HCT116 (cell line): Measurements from ENCODE around the gene SLAMF7. TPM values are rescaled to one million over a fixed set of nuclear protein-coding genes. Genes with fewer than 3 reads are reported as not detected.

ENCODE experiments used
- ATAC-seq: fragments of 200-7000 bp; cut with Tn5 transposase; 2 replicates; pipeline ENCODE4 v1.9.1; 2020; ENCODE audit warnings: mild to moderate bottlenecking, moderate library complexity
- BruUV-seq: library from RNA; stranded (reverse); fragments of 400-500 nt; replicated peaks from 2 replicates; lab custom pipeline; 2021; lab: Mats Ljungman, UMichigan
- CTCF ChIA-PET: fragments of 300-600 bp; sonication (Branson Sonifier 250); formaldehyde crosslinking; loops from one replicate; lab custom pipeline; 2021; ENCODE audit warnings: antibody characterized with exemption; lab: Charles Lee
- POLR2A ChIA-PET: fragments of 300-600, 350-600 bp; sonication (Branson Sonifier 250); formaldehyde crosslinking; loops from one replicate; lab custom pipeline; 2021; ENCODE audit warnings: antibody characterized with exemption; lab: Charles Lee
- RAD21 ChIA-PET, 2 experiments: fragments of 300-600 bp; sonication (Branson Sonifier 250); formaldehyde crosslinking; loops; one replicate each; lab custom pipeline; 2023; ENCODE audit warnings: low total read pairs in 2 of 2; ENCODE audit not compliant: uncharacterized antibody in 2 of 2, unreplicated experiment in 2 of 2, low non-redundant PET in 1 of 2; lab: Charles Lee
- DNase-seq: peaks from one replicate; pipeline ENCODE4 v3.0.0-alpha.2; 2010; ENCODE audit warnings: low read depth, low spot score
- H2AFZ ChIP-seq: fragments of 200-600 bp; shearing (Covaris generic), sonication (generic); 2 replicates; pipeline ENCODE4 v1.6.1; 2017; ENCODE audit warnings: low read depth, mixed run types, mixed read lengths, antibody characterized with exemption, low read length; ENCODE audit not compliant: poor library complexity, severe bottlenecking
- H3K27ac ChIP-seq: 2 replicates; pipeline ENCODE4 v1.5.1; 2012; ENCODE audit warnings: low read depth, low read length
- H3K27me3 ChIP-seq: fragments of 200-600 bp; sonication (generic); 2 replicates; pipeline ENCODE4 v1.6.1; 2016; ENCODE audit warnings: mixed run types, low read length, mixed read lengths; ENCODE audit not compliant: insufficient read depth
- H3K36me3 ChIP-seq, 2 experiments: fragments of 200-500 bp in 1 of 2; fragments of 200-600 bp in 1 of 2; sonication (Bioruptor generic) in 1 of 2; sonication (generic) in 1 of 2; 2 replicates each; pipeline versions ENCODE4 v1.5.1 to v1.6.1; 2014 to 2016; ENCODE audit warnings: low read length in 2 of 2, inconsistent platforms in 1 of 2, mixed read lengths in 1 of 2, mixed run types in 1 of 2; ENCODE audit not compliant: insufficient read depth in 2 of 2, control insufficient read depth in 1 of 2
- H3K4me1 ChIP-seq, 2 experiments: fragments of 200-600 bp in 1 of 2; sonication (generic) in 1 of 2; 2 replicates each; pipeline versions ENCODE4 v1.5.1 to v1.6.1; 2012 to 2017; ENCODE audit warnings: low read length in 2 of 2, inconsistent platforms in 1 of 2, mild to moderate bottlenecking in 1 of 2, mixed read lengths in 1 of 2, mixed run types in 1 of 2, moderate library complexity in 1 of 2; ENCODE audit not compliant: insufficient read depth in 2 of 2, control insufficient read depth in 1 of 2
- H3K4me2 ChIP-seq: fragments of 200-600 bp; sonication (generic); 2 replicates; pipeline ENCODE4 v1.6.1; 2017; ENCODE audit warnings: mixed run types, low read length, mixed read lengths
- H3K4me3 ChIP-seq, 2 experiments: fragments of 200-600 bp in 1 of 2; sonication (generic) in 1 of 2; replicated peaks in 1 of 2; 2 replicates each; pipeline ENCODE4 v1.5.1; 2011 to 2016; ENCODE audit warnings: low read length in 2 of 2, control low read depth in 1 of 2, low read depth in 1 of 2, mild to moderate bottlenecking in 1 of 2, mixed read lengths in 1 of 2, mixed run types in 1 of 2
- H3K79me2 ChIP-seq: fragments of 200-600 bp; sonication (generic); 2 replicates; pipeline ENCODE4 v1.6.1; 2017; ENCODE audit warnings: mild to moderate bottlenecking, mixed run types, low read length, moderate library complexity, mixed read lengths; ENCODE audit not compliant: insufficient read depth
- H3K9ac ChIP-seq: fragments of 200-600 bp; sonication (generic); 2 replicates; pipeline ENCODE4 v1.6.1; 2016; ENCODE audit warnings: low read length, mixed read lengths
- H3K9me2 ChIP-seq: fragments of 200-600 bp; sonication (generic), shearing (Covaris generic); 2 replicates; pipeline ENCODE4 v1.6.1; 2017; ENCODE audit warnings: mixed run types, mild to moderate bottlenecking, moderate library complexity; ENCODE audit not compliant: insufficient read depth
- H3K9me3 ChIP-seq, 2 experiments: fragments of 200-500 bp in 1 of 2; fragments of 200-600 bp in 1 of 2; sonication (Bioruptor generic) in 1 of 2; sonication (generic) in 1 of 2; 2 replicates each; pipeline ENCODE4 v1.6.1; 2014 to 2017; ENCODE audit warnings: low read length in 2 of 2, mixed read lengths in 2 of 2, inconsistent platforms in 1 of 2, low read depth in 1 of 2, mild to moderate bottlenecking in 1 of 2, mixed run types in 1 of 2, moderate library complexity in 1 of 2; ENCODE audit not compliant: control insufficient read depth in 1 of 2, insufficient read depth in 1 of 2
- H4K20me1 ChIP-seq: fragments of 200-600 bp; sonication (generic), shearing (Covaris generic); 2 replicates; pipeline ENCODE4 v1.6.1; 2017; ENCODE audit warnings: mixed run types, mild to moderate bottlenecking, moderate library complexity; ENCODE audit not compliant: insufficient read depth
- CBX3 ChIP-seq: IDR thresholded peaks from 2 replicates; pipeline ENCODE4 v1.6.1; 2012; ENCODE audit warnings: low read depth
- EGR1 ChIP-seq: IDR thresholded peaks from 2 replicates; pipeline ENCODE4 v1.6.1; 2012; ENCODE audit warnings: low read depth
- EZH2phosphoT487 ChIP-seq: fragments of 200-600 bp; IDR thresholded peaks from 2 replicates; pipeline ENCODE4 v1.6.1; 2018; ENCODE audit warnings: antibody characterized with exemption, borderline replicate concordance
- POLR2AphosphoS5 ChIP-seq: IDR thresholded peaks from 2 replicates; pipeline ENCODE4 v1.6.1; 2011; ENCODE audit warnings: mild to moderate bottlenecking, low read depth, low read length, moderate library complexity
- RAD21 ChIP-seq: IDR thresholded peaks from 2 replicates; pipeline ENCODE4 v1.6.1; 2012; ENCODE audit warnings: low read depth, mild to moderate bottlenecking
- SIN3A ChIP-seq: IDR thresholded peaks from 2 replicates; pipeline ENCODE4 v1.6.1; 2012; ENCODE audit warnings: low read depth
- ZFX ChIP-seq: fragments of 450-650 bp; IDR thresholded peaks from 2 replicates; pipeline ENCODE4 v1.6.1; 2017
- intact Hi-C: fragments of 100-400 bp; cut with micrococcal nuclease; formaldehyde crosslinking; loops from 2 replicates; pipeline ENCODE4 v1.10.0; 2022
- total RNA-seq: library from RNA; stranded (reverse); gene quantifications from one replicate; pipeline ENCODE4 v1.2.1, GENCODE V29; 2021; ENCODE audit not compliant: unreplicated experiment
- TF ChIP-seq, protein P1 (sequence below): IDR thresholded peaks from 2 replicates; pipeline ENCODE4 v1.6.1; 2012; ENCODE audit warnings: low read depth
- TF ChIP-seq, protein P2 (sequence below), 3 experiments: fragments of 200-600 bp in 1 of 3; sonication (generic) in 1 of 3; IDR thresholded peaks in 2 of 3; conservative IDR thresholded peaks in 1 of 3; 2 replicates each; pipeline ENCODE4 v1.5.1; 2012 to 2017; ENCODE audit warnings: low read depth in 2 of 3, low read length in 2 of 3, antibody characterized with exemption in 1 of 3, borderline replicate concordance in 1 of 3, control low read depth in 1 of 3, mild to moderate bottlenecking in 1 of 3, mixed read lengths in 1 of 3, mixed run types in 1 of 3, moderate library complexity in 1 of 3; ENCODE audit not compliant: insufficient read depth in 1 of 3
- TF ChIP-seq, protein P3 (sequence below): IDR thresholded peaks from 2 replicates; pipeline ENCODE4 v1.6.1; 2011; ENCODE audit warnings: mild to moderate bottlenecking, low read length, moderate library complexity; ENCODE audit not compliant: insufficient replicate concordance; ENCODE audit errors: extremely low read depth

The SLAMF7 gene
- total RNA-seq, 1 experiment from 2014 or later, result 0.34 TPM

DNA sequence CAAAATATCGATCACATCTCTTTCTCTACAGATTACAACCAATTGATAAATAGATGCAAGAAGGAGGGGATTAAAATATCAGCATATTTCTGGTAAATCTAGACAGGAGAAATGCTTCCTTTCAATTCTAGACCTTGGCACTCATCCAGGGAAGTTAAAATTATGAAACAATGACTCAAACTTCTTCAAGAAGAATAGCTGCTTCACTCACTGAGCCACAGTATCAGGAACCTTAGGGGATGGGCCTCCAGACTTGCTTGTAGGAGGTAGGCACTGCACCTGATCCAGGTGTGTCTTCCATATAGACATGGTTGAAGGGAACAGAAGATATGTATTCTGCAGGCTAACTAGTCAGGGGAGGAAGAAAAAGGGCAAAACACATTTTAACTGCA is 9.8 kb downstream of the SLAMF7 start:
- Histone ChIP-seq H4K20me1 (no peaks in the 10 kb centered on the region), H3K4me1 (no peaks in the 10 kb centered on the region; a peak in 1 of 4 replicates), H3K36me3 (no peaks in the 10 kb centered on the region), H3K4me2 (no peak overlapping the region), H3K4me3 (no peak overlapping the region), H3K9me3 (no peaks in the 10 kb centered on the region), H2AFZ (no peak overlapping the region), H3K27ac (no peak overlapping the region), H3K79me2 (no peaks in the 10 kb centered on the region), H3K9ac (no peak overlapping the region), H3K27me3 (peaks cover 7% of the 10 kb centered on the region; the same call in 1 of the 2 replicates), H3K9me2 (no peaks in the 10 kb centered on the region)
- no TSS peak for BruUV-seq
- no peak for DNase-seq
- POLR2A ChIA-PET, result no interaction called here
- no peak for TF ChIP-seq EZH2phosphoT487
- TF ChIP-seq CBX3, result no peak
- TF ChIP-seq, protein P1, sequence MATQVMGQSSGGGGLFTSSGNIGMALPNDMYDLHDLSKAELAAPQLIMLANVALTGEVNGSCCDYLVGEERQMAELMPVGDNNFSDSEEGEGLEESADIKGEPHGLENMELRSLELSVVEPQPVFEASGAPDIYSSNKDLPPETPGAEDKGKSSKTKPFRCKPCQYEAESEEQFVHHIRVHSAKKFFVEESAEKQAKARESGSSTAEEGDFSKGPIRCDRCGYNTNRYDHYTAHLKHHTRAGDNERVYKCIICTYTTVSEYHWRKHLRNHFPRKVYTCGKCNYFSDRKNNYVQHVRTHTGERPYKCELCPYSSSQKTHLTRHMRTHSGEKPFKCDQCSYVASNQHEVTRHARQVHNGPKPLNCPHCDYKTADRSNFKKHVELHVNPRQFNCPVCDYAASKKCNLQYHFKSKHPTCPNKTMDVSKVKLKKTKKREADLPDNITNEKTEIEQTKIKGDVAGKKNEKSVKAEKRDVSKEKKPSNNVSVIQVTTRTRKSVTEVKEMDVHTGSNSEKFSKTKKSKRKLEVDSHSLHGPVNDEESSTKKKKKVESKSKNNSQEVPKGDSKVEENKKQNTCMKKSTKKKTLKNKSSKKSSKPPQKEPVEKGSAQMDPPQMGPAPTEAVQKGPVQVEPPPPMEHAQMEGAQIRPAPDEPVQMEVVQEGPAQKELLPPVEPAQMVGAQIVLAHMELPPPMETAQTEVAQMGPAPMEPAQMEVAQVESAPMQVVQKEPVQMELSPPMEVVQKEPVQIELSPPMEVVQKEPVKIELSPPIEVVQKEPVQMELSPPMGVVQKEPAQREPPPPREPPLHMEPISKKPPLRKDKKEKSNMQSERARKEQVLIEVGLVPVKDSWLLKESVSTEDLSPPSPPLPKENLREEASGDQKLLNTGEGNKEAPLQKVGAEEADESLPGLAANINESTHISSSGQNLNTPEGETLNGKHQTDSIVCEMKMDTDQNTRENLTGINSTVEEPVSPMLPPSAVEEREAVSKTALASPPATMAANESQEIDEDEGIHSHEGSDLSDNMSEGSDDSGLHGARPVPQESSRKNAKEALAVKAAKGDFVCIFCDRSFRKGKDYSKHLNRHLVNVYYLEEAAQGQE, result no peak
- no peak for TF ChIP-seq SIN3A
- no peak for TF ChIP-seq ZFX
- TF ChIP-seq, protein P2, sequence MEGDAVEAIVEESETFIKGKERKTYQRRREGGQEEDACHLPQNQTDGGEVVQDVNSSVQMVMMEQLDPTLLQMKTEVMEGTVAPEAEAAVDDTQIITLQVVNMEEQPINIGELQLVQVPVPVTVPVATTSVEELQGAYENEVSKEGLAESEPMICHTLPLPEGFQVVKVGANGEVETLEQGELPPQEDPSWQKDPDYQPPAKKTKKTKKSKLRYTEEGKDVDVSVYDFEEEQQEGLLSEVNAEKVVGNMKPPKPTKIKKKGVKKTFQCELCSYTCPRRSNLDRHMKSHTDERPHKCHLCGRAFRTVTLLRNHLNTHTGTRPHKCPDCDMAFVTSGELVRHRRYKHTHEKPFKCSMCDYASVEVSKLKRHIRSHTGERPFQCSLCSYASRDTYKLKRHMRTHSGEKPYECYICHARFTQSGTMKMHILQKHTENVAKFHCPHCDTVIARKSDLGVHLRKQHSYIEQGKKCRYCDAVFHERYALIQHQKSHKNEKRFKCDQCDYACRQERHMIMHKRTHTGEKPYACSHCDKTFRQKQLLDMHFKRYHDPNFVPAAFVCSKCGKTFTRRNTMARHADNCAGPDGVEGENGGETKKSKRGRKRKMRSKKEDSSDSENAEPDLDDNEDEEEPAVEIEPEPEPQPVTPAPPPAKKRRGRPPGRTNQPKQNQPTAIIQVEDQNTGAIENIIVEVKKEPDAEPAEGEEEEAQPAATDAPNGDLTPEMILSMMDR (IDR thresholded peaks at IDR 0.05 in 2 of 3, conservative IDR thresholded peaks at IDR 0.05 in 1 of 3; ENCODE audit: borderline replicate concordance in 1 of 3, insufficient read depth in 1 of 3, low read depth in 2 of 3, low read length in 2 of 3), result no peak
- no peak for TF ChIP-seq POLR2AphosphoS5
- TF ChIP-seq, protein P3, sequence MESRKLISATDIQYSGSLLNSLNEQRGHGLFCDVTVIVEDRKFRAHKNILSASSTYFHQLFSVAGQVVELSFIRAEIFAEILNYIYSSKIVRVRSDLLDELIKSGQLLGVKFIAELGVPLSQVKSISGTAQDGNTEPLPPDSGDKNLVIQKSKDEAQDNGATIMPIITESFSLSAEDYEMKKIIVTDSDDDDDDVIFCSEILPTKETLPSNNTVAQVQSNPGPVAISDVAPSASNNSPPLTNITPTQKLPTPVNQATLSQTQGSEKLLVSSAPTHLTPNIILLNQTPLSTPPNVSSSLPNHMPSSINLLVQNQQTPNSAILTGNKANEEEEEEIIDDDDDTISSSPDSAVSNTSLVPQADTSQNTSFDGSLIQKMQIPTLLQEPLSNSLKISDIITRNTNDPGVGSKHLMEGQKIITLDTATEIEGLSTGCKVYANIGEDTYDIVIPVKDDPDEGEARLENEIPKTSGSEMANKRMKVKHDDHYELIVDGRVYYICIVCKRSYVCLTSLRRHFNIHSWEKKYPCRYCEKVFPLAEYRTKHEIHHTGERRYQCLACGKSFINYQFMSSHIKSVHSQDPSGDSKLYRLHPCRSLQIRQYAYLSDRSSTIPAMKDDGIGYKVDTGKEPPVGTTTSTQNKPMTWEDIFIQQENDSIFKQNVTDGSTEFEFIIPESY, result no peak
- no peak for TF ChIP-seq RAD21
- no peak for TF ChIP-seq EGR1
- intact Hi-C loops, result no loop called here
- RAD21 ChIA-PET, result no interaction called here
- CTCF ChIA-PET, result interaction anchor here (0.8 to 1.3 kb wide), 3 partner anchors 19 to 203 kb away, joined by 3 to 4 read pairs (median 4); no protein-coding TSS in a partner anchor
- ATAC-seq, result no peak
